Retinal pigment epithelial cell (primary cell): ENCODE data around the gene LBX2.

Experiments
- DNase-seq: peaks from one replicate; pipeline ENCODE4 v3.0.0-alpha.2; 2010; ENCODE audit warnings: low read depth
- H3K4me3 ChIP-seq: 2 replicates; pipeline ENCODE4 v1.5.1; 2011; ENCODE audit warnings: mild to moderate bottlenecking, low read length, control low read depth, moderate library complexity
- TF ChIP-seq, protein P1 (sequence below): conservative IDR thresholded peaks from 2 replicates; pipeline ENCODE4 v1.5.1; 2011; ENCODE audit warnings: low read depth, low read length, control low read depth, inconsistent platforms

Gene LBX2

GRCh38 chr2:74525717-74526648 is 26.6 kb upstream of the LBX2 start, which contains the start of gene DQX1:
Gene DQX1, minus strand, starts transcription at chr2:74526231. Its CDS starts 502 bp downstream, at chr2:74525729.
- no peak within 1 kb of the TSS for H3K4me3 ChIP-seq
- TF ChIP-seq, protein P1, sequence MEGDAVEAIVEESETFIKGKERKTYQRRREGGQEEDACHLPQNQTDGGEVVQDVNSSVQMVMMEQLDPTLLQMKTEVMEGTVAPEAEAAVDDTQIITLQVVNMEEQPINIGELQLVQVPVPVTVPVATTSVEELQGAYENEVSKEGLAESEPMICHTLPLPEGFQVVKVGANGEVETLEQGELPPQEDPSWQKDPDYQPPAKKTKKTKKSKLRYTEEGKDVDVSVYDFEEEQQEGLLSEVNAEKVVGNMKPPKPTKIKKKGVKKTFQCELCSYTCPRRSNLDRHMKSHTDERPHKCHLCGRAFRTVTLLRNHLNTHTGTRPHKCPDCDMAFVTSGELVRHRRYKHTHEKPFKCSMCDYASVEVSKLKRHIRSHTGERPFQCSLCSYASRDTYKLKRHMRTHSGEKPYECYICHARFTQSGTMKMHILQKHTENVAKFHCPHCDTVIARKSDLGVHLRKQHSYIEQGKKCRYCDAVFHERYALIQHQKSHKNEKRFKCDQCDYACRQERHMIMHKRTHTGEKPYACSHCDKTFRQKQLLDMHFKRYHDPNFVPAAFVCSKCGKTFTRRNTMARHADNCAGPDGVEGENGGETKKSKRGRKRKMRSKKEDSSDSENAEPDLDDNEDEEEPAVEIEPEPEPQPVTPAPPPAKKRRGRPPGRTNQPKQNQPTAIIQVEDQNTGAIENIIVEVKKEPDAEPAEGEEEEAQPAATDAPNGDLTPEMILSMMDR = no peak
- DNase-seq = no peak

DNA sequence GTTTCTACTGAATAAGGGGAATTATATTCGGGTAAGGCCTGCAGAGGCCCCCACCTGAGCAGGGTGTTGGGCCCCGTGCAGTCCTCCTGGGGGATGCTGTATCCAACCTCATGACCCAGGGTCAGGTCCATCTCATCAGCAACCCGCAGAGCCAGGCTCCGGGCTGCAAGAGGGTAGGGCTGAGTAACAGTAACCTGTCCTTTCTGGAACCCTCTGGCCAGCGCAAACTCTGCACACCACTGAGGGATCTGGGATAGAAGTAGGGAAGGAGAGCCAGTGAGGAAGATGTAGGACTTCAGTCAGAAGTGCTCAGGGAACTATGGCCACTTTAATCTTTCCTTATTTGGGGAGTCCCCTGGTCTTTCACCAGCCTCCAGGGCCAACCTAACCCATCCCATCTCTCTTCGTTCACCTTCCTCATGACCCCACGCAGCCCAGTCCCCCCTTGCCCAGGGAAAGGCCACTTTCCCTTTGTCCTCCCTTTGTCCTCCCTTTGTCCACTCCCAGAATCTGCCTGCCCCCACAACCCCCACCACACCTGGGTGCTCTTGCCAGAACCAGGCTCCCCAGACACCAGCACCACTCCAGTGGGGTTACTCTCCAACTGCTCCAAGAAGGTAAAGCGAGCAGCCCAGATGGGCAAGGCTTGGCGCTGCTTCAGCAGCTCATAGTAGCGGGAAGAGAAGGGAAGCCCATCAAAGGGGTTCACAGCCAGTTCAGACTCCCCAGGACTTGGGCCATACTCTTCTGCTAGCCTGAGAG is 25.7 kb upstream of the LBX2 start:
- TF ChIP-seq, protein P1 = no peak
- H3K4me3 ChIP-seq = no peak overlapping the region
- DNase-seq = no peak

- no peak overlapping the region for H3K4me3 ChIP-seq
- TF ChIP-seq, protein P1 = no peak
- DNase-seq = no peak
Measured at GRCh38 chr2:74524005-74524404, 24.6 kb upstream of the LBX2 start.

DNA sequence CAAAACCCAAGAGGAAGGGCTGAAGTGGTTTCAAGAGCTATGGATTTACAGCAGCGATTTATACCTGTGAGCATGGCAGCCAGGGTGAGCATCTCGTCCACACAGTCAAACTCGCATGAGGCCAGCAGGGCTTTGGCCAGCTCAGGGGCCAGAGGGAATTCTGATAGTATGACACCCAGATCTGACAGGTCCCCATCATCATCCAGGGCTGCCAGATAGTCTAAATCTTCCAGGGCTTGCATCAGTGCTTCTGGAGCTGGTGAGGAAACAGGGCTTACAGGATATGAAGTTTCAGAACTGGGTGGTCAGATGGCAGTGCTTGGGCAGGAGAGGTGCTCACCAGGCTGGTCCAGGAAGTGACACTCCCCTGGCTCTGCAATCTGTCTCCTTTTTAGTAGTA is 23.1 kb upstream of the LBX2 start:
- H3K4me3 ChIP-seq = no peak overlapping the region
- TF ChIP-seq, protein P1 = no peak
- DNase-seq = no peak

GRCh38 chr2:74516650-74517049 is 17.2 kb upstream of the LBX2 start:
- TF ChIP-seq, protein P1 = no peak
- DNase-seq = no peak
- H3K4me3 ChIP-seq = no peak overlapping the region

- DNase-seq = no peak
- TF ChIP-seq, protein P1 = no peak
- H3K4me3 ChIP-seq = no peak overlapping the region
Measured at GRCh38 chr2:74515981-74516633, 16.7 kb upstream of the LBX2 start.
